ENCODE results near the gene CGB3.
"Not testable (repeated sequence)": the region's sequence is repeated elsewhere in the genome, so short reads cannot be mapped to it uniquely, and the experiment has no call there.

Gene CGB3

GRCh38 chr19:49042666-49043065, 18.5 kb upstream of the CGB3 start:
- DNase-seq (ENCODE audit: low read depth), result not testable (repeated sequence)

- DNase-seq (ENCODE audit: low read depth), result no peak
Observed at GRCh38 chr19:49042177-49042576, 18.0 kb upstream of the CGB3 start.

- not testable (repeated sequence) for DNase-seq (ENCODE audit: low read depth)
Observed at GRCh38 chr19:49039736-49040135, 15.6 kb upstream of the CGB3 start.

GRCh38 chr19:49038557-49039276, 14.6 kb upstream of the CGB3 start:
- DNase-seq (ENCODE audit: low read depth), result not testable (repeated sequence)

- DNase-seq (ENCODE audit: low read depth), result not testable (repeated sequence)
Observed at GRCh38 chr19:49038111-49038510, 14.0 kb upstream of the CGB3 start.

GRCh38 chr19:49036815-49037214, 12.7 kb upstream of the CGB3 start, which contains the start of gene CGB1:
TSS of gene CGB1 (minus strand) at chr19:49036895. CDS start at chr19:49036711, 184 bp downstream.
- DNase-seq (ENCODE audit: low read depth), result not testable (repeated sequence)

- DNase-seq (ENCODE audit: low read depth), result peak; percentile 30
Observed at GRCh38 chr19:49031642-49032301, 7.6 kb upstream of the CGB3 start, which contains the start of gene CGB2. TSS of gene CGB2 (plus strand) at chr19:49031890. CDS start at chr19:49032096, 206 bp downstream.

- not testable (repeated sequence) for DNase-seq (ENCODE audit: low read depth)
Observed at GRCh38 chr19:49030323-49030722, 6.2 kb upstream of the CGB3 start.

GRCh38 chr19:49029749-49030148, 5.6 kb upstream of the CGB3 start:
- DNase-seq (ENCODE audit: low read depth), result not testable (repeated sequence)

GRCh38 chr19:49028686-49029085, 4.6 kb upstream of the CGB3 start:
- DNase-seq (ENCODE audit: low read depth), result not testable (repeated sequence)

GRCh38 chr19:49025599-49025998, 1.5 kb upstream of the CGB3 start:
- DNase-seq (ENCODE audit: low read depth), result not testable (repeated sequence)

GRCh38 chr19:49025088-49025487, 955 bp upstream of the CGB3 start:
- DNase-seq (ENCODE audit: low read depth), result not testable (repeated sequence)

- DNase-seq (ENCODE audit: low read depth), result no peak
Observed at GRCh38 chr19:49022116-49022515, 2.0 kb downstream of the CGB3 start.

- DNase-seq (ENCODE audit: low read depth), result no peak
Observed at GRCh38 chr19:49020931-49021895, 2.9 kb downstream of the CGB3 start.

GRCh38 chr19:49020342-49020741, 3.8 kb downstream of the CGB3 start:
- no peak for DNase-seq (ENCODE audit: low read depth)

- peak; percentile 50 for DNase-seq (ENCODE audit: low read depth)
Observed at GRCh38 chr19:49019242-49019932, 4.7 kb downstream of the CGB3 start.

- DNase-seq (ENCODE audit: low read depth), result not testable (repeated sequence)
Observed at GRCh38 chr19:49018388-49019241, 5.5 kb downstream of the CGB3 start.

- DNase-seq (ENCODE audit: low read depth), result peak; percentile 49
Observed at GRCh38 chr19:49017666-49018351, 6.3 kb downstream of the CGB3 start.

- DNase-seq (ENCODE audit: low read depth), result no peak
Observed at GRCh38 chr19:49017041-49017665, 7.0 kb downstream of the CGB3 start, which contains the start of gene LHB. TSS of gene LHB (minus strand) at chr19:49017091. CDS start at chr19:49017081, 10 bp downstream.

Data from T follicular helper cell (primary cell).